Activated CD4-positive, alpha-beta T cell treated with anti-CD3 and anti-CD28 coated beads, Interleukin-2, amount 50 U/mL, for 4 hours (primary cell): ENCODE measurements around the gene TSEN34.
"Not testable (repeated sequence)": the region's sequence is repeated elsewhere in the genome, so short reads cannot be mapped to it uniquely, and the experiment has no call there.

ENCODE experiments used
- DNase-seq, 2 experiments: peaks; one replicate each; pipeline ENCODE4 v3.0.0-alpha.2; 2020

The TSEN34 gene

DNA sequence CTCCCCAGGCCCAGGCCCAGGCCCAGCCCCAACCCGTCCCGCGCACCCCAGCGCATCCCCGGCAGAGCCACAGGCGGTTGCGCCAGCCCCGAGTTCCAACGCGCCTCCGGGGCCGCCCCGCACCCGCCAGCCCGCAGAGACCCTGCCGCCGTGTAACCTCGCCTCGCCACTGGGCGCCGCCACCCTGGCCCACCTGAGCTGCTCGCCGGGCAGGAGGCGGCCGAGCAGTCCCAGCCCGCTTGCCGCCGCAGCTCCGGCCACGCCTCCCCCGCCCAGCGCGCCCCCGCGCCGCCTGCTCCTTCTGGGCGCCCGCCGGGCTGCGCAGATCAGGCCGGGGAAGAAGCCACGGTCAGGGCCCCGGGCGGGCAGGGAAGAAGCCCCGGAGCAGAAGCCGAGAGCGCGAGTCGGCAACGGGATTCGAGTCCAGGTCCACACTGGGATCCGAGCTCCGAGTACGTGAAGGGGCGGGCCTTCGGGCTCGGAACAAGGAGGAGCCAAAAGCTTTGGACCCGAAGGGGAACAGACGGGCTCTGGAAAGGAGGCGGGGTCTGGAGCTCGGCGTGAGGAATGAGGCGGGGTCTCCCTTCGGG, 1.9 kb upstream of the TSEN34 start, which contains the start of gene MBOAT7:
Gene MBOAT7, minus strand, starts transcription at position 436 of the 590 bp plus-strand sequence. CDS start 1,072 bp downstream, outside the sequence.
- DNase-seq, result peak; percentile 39 to 43

DNA sequence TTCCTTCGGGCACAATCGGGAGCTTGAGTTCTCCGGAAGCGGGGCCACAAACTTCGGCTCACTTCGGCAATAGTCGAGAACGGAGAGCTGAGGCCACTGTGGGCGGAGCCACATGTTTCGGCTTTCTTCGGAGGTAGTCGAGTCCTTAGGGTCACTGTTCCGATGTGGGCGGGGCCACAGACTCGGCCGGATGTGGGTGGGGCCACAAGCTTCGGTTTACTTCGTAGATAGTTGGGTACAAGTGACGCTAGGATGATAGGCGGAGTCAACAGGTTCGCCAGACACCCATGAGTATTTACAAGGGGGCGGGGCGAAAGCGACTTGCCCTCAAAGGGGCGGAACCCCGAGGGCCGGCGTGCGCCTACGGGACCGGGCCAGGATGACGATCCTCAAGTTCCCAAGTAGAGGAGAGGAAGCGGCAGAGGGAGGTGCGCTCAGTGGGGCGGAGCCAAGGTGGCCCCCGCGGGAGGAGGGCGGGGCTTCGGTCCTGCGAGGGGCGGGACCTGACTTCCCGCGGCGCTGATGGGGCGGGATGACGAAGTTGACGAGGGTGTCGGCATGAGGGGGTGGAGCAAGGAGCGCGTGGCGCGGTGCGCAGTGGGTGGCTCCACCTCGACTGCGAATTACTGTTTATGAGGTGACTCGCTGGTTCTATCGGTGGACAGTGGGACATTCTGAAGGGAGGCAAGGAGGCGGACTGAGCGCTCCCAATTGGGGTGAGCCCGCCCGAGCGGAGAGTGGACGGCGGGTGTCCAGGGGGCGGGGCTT, 1.2 kb upstream of the TSEN34 start:
- peak; percentile 100 for DNase-seq

DNA sequence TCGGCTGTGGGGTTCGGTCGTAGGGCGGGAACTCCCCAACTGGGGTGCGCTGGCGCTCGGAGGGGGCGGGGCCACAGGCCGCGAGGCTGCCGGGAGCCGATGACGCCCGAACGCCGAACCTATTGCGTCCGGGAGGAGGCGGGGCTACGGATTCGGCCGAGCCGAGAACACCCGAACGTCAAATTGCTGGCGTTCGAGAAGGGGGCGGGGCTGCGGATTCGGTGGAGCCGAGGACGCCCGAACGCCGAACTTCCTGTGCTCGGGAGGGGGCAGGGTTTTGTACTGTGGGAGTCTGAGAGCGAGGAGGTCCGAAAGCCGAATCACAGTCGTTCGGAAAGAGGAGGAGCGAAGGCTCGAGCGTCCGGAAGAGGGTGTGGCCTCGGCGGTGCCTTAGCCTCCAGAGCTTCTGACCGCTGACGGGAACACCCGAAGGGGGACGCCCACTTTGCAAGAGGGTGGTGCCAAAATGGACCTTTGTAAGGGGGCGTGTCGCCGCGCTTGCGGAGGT, 551 bp upstream of the TSEN34 start:
- DNase-seq, result peak; percentile 100

DNA sequence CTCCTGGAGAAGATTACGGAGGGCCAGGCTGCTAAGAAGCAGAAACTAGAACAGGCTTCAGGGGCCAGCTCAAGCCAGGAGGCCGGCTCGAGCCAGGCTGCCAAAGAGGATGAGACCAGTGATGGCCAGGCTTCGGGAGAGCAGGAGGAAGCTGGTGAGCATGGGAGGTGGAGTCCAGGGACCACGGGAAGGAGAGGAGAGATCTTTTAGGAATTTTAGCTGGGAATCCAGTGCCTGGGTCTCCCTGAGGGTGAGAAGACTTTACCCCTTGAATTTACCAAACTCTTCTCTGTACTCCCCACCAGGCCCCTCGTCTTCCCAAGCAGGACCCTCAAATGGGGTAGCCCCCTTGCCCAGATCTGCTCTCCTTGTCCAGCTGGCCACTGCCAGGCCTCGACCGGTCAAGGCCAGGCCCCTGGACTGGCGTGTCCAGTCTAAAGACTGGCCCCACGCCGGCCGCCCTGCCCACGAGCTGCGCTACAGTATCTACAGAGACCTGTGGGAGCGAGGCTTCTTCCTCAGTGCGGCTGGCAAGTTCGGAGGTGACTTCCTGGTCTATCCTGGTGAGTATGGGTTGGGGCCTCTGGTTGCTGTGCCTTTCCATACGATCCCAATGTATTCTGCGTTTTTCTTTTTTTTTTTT, 824 bp downstream of the TSEN34 start:
- DNase-seq, result no peak

DNA sequence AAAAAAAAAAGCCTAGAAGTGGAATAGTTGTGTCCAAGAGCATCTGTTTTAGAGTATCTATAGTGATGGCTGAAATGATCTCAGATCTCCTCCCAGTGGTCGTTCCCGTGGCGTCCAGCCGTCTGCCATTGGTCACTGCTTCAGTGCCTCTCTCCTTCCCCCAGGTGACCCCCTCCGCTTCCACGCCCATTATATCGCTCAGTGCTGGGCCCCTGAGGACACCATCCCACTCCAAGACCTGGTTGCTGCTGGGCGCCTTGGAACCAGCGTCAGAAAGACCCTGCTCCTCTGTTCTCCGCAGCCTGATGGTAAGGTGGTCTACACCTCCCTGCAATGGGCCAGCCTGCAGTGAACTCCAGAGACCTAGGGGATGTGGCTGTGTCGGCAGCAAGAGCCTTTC, 1.9 kb downstream of the TSEN34 start:
- no peak for DNase-seq

DNA sequence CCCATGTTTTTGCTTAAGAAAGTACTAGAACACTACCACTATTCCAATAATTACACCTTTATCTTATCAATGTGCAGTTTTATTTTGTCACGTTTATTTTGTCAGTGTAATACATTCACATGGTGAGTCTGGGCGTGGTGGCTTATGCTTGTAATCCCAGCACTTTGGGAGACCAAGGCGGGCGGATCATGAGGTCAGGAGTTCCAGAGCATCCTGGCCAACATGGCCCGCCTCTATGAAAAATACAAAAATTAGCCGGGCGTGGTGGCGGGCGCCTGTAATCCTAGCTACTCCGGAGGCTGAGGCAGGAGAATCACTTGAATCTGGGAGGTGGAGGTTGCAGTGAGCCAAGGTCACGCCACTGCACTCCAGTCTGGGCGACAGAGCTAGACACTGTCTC, 3.4 kb downstream of the TSEN34 start:
- not testable (repeated sequence) for DNase-seq

DNA sequence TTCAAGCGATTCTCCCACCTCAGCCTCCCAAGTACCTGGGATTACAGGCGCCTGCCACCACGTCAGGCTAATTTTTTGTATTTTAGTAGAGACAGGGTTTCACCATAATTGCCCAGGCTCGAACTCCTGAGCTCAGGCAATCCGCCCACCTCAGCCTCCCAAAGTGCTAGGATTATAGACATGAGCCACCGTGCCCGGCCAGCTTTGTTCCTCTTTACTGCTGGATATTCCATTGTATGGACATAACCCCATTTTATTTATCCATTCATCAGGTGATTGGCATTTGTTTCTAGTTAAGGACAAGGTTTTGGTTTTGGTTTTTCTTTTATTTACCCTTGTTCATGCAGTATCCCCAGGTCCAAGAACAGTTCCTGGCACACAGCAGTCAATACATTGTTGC, 5.4 kb downstream of the TSEN34 start:
- no peak for DNase-seq

DNA sequence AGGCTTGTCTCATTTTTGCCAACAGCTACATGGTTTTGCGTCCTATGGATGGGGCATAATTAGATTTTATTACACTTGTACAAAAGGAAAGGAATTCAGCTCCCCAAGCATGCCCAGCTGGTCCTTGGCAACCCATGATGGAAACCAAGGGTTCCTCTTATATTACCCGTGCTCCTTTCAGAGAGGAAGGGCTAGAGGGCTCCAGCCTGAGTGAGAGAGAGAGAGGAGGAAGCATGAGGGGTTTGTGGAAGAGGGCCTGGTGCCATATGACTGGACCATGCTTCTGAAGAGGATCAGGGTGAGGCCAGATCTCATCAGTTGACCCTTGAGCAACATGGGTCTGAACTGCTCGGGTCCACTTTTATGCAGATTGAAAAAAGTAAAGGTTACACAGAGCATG, 6.0 kb downstream of the TSEN34 start:
- no peak for DNase-seq

DNA sequence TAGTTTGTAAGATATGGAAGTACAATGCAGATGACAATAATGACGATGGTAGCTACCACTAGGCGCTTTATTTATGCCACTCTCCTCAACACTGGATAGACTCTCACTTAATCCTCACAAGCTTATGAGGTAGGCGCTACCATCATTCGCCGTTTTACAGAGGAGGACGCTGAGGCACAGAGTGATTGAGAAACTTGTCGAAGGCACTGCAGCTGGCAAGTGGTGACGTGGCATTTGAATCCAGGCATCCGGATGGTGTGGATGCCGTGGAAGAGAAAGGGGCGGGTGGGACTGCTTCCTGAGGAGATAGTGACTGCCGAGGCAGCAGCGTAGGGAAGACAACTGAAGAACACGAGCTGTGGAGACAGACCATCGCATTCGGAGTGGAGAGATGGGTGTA, 8.3 kb downstream of the TSEN34 start:
- no peak for DNase-seq

DNA sequence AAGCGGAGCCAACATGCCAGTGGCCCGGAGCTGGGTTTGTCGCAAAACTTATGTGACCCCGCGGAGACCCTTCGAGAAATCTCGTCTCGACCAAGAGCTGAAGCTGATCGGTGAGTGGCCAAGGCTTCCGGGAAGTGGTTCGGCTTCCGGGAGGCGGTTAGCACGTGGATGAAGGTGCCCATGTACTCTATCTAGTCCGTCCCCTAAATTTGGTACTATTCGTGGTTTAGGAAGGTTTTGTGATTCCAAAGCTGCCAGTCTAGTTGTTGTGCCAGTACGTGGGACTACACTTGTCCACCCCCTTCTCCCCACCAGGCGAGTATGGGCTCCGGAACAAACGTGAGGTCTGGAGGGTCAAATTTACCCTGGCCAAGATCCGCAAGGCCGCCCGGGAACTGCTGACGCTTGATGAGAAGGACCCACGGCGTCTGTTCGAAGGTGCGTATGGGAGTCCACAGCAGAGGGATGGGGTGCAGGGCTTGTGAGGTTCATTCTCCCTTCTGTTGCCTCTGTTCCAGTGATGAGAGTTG, 10.1 kb downstream of the TSEN34 start:
- no peak for DNase-seq

DNA sequence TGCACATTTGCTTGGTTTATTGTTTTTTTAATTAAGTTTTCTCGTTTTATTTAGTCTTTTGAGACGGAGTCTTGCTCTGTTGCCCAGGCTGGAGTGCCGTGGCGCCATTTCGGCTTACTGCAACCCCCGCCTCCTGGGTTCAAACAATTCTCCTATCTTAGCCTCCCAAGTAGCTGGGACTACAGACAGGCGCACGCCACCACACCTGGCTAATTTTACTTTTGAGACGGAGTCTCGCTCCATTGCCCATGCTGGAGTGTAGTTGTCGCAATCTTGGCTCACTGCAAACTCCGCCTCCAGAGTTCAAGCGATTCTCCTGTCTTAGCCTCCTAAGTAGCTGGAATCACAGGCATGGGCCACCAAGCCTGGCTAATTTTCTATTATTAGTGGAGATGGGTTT, 10.9 kb downstream of the TSEN34 start:
- no peak for DNase-seq

DNA sequence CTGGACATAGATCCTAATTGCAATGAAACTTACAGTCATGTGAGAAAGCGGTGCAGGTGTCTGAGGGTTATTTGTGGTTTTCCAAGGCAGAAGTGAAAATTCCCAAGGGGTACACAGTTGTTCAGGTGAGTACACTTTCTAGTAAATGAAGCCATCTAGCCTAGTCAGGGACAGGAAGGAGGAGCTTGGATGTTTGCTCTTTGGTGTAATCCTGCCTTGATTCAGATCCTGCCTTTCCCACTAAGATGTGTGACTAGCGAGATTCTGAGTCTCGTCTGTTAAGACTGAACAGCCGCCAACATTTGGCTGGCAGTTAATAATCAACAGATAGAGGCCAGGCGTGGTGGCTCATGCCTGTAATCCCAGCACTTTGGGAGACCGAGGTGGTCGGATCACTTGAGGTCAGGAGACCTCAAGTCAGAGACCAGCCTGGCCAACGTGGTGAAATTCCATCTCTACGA, 12.1 kb downstream of the TSEN34 start:
- no peak for DNase-seq

DNA sequence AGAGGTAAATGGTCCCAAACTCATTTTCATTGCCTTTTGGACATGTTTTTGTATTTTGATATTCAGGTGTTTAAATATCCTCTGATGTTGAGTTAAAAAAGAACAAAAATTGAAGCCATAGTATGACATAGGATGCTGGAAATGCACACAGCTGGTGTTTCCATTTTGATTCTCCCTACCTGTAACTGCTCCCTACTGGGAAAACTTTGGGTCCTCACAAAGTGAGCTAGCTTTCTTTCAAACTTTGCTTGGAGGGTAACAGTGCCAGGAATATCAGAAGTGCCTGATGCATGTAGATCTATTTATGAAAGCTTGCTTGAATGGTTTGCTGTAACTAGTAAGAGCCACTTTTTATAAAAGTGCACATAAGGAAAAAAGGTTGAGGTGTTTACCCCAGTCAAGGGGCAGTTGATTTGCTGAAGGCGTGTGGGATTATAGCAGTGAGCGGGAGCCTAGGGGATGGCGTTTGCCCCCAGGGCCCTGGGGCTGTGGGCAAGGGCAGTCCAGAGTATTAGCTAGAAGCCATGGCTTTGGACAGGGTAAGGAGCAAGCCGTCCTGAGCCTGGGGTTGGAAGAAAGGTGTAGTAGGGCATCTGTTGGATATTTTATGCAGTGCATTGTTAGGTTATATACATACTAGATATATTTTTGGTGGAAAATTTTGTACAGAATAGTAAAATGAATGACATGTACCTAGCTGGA, 13.8 kb downstream of the TSEN34 start:
- no peak for DNase-seq

DNA sequence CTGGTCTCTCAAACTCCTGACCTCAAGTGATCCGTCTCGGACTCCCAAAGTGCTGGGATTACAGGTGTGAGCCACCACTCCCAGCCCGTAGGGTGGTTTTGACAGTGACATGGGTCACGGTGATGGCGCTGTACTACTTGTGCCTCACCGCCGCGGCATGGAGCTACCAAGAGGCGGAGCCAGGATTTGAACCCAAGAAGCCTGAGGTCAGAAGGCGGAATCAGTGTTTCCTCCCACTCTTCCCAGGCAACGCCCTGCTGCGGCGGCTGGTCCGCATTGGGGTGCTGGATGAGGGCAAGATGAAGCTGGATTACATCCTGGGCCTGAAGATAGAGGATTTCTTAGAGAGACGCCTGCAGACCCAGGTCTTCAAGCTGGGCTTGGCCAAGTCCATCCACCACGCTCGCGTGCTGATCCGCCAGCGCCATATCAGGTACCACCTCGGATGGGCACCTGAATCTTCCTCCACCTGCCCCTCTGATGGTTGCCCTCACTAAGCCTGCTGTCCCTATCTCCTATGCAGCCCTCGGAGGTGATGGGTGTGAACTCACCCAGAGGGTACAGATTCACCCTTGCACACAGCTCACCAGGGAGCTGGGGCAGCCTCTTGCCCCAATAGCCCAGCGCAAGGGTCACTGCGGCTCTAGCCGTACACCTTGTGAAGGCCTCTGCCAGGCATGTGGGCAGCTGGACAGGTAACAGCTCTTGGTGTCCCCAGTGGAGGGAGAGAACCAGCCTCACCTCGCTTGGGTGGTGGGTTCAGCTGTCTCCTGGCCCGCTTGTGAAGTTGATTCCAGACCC, 15.1 kb downstream of the TSEN34 start:
- no peak for DNase-seq

DNA sequence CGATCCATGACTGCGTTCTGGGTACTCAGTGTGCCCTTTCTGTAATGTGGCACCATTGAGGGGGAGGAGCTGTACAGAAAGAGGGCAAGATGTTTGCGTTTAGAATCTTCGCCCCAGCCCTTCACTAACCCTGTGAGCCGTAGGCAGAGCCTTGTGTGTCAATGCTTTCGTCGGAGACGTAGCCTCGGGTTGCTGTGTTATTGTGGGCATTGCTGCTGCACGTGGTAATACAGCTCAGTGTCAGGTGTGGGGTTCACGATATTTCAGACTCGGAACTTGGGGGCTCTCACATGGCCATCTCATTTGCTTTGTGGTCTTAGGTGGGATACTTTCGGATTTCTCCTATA, 15.7 kb downstream of the TSEN34 start:
- DNase-seq, result no peak

DNA sequence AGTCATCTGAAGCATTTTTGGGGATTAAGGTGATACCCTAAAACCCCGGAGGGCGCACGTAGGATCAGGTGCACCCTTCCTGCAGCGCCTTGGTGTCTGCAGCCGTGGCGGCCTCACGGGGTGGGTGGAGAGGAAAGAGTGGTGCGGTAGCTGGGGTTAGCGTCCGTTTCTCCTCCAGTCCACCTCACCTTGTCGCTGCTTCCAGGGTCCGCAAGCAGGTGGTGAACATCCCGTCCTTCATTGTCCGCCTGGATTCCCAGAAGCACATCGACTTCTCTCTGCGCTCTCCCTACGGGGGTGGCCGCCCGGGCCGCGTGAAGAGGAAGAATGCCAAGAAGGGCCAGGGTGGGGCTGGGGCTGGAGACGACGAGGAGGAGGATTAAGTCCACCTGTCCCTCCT, 16.1 kb downstream of the TSEN34 start:
- not testable (repeated sequence) for DNase-seq

DNA sequence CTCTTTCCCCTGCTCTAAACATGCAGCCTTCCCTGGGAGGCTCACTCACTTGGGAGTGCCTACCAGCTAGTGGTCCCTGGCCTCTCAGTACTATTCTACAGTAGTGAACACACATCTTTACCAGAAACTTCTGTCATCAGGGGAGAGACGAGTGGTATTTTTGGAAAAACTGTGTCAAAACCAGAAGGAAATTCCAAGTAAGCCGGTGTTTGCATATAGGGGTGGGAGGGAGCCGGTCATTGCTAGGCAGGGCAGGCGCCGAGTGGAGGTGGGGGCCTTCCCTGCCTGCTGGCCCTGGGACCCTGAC, 16.5 kb downstream of the TSEN34 start:
- DNase-seq, result no peak

DNA sequence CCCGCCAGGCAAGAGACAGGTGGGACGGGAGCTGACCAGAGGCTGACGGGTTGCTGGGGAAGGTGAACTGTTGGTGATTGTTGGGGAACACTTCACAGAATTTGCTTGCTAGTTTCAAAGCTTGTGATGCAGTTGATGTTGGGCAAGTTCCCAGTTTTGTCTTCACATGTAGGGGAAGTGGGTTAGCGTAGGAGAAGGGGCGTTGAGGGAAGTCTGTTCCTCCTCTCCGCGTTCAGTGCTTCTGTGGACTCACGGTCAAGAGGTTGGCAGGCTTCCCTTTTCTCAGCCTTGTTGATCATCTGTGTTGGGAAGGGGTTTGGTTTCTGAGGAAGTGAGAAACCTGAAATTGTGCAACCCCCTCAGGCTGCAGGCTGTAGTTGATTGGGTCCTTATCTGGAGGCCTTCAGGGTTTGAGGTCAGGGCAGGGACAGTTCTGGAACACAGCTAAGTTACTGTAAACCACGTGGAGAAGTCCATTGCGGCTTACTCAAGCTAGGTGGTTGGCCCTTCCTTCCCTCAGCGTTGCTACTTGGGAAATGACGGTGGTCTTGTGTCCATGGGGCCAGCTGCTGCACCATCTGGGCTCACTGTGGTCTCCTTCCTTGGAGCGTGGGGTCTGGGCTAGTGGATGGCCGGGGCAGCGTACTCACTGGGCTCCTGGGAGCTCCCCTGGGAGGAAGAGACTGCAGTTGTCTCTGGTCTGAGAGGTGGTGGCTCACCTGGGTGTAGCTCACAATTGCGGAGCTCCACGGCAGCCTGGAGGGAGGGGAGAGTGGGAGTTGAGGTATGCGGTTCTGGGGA, 17.1 kb downstream of the TSEN34 start:
- peak in 1 of 2 experiments; percentile 25 for DNase-seq

DNA sequence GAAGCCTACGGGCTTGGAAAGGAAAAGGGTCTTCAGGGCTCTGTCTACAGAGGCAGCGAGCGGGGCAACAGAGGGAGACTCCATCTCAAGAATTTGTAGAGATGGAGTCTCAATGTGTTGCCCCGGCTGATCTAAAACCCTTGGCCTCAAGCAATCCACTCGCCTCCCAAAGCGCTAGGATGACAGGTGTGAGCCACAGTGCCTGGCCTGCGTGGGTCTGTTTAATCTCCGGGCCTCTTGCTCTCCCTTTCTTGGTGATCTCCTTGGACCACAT, 17.6 kb downstream of the TSEN34 start:
- no peak for DNase-seq

DNA sequence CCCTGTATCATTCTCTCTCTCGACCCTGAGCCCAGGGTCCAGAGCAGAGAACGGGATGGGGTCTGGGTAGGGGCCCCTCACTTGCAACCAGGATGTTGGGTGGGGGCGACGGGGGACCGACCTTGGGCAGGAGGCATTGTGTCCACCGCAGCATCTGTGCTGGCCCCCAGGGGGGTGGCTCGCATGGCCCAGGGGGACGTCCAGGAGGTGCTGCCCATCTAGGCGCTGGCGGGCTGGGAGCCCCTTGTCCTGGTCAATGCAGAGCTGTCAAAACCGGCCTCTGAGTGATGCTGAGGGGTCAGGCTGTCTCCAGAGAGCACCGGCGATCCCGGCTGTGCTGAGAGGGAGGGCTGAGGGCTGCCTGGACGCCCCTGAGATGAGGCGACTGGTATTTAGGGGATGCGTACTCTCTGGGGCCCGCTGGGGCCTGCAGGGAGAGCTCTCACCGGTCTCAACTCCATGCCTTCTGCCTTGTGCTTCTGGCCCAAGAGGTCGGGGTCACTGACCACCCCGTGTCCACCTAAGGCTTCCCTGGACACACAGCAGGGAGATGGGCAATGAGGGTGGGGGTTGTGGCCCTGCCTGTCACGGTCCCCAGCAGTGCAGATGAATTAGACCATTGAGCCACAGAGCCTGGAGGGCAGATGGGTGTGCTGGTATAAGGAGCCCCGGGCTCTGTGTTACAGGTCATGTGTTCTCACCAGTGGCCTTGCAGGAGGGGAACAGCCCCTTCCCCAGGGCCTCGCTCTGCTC, 18.1 kb downstream of the TSEN34 start:
- DNase-seq, result no peak
